Natural killer cell treated with Interleukin-12 subunit alpha and Interleukin-12 subunit beta and Interleukin-15 and Interleukin-18, amount 100 ng/mL, for 72 hours (primary cell): ENCODE results near the gene KLHL20. TPM values are rescaled to one million over a fixed set of nuclear protein-coding genes. Genes with fewer than 3 reads are reported as not detected.
"Not testable (repeated sequence)": the region's sequence is repeated elsewhere in the genome, so short reads cannot be mapped to it uniquely, and the experiment has no call there.

ENCODE experiments used
- ATAC-seq, 2 donors: fragments of 150-1000 bp; cut with Tn5 transposase in 1 of 2; sonication (Bioruptor Pico), chemical (Tn5 transposase) in 1 of 2; 2 replicates each; pipeline ENCODE4 v1.10.0; 2021
- DNase-seq: peaks from one replicate; pipeline ENCODE4 v3.0.0; 2022; ENCODE audit warnings: low spot score
- H3K27ac Mint-ChIP-seq, 2 donors: 1 replicate in 1 of 2; 2 replicates in 1 of 2; pipeline ENCODE4 v1.8.0; 2022; ENCODE audit warnings: mixed read lengths in 2 of 2, mild to moderate bottlenecking in 1 of 2, moderate library complexity in 1 of 2
- H3K27me3 Mint-ChIP-seq, 2 donors: 1 replicate in 1 of 2; 2 replicates in 1 of 2; pipeline ENCODE4 v1.8.0; 2022; ENCODE audit warnings: mixed read lengths in 2 of 2
- H3K36me3 Mint-ChIP-seq: one replicate; pipeline ENCODE4 v1.8.0; 2022; ENCODE audit warnings: mixed read lengths
- H3K4me1 Mint-ChIP-seq, 2 donors: 1 replicate in 1 of 2; 2 replicates in 1 of 2; pipeline ENCODE4 v1.8.0; 2022; ENCODE audit warnings: low read depth in 2 of 2, mixed read lengths in 2 of 2, mild to moderate bottlenecking in 1 of 2
- H3K4me3 Mint-ChIP-seq: one replicate; pipeline ENCODE4 v1.8.0; 2022; ENCODE audit warnings: mixed read lengths
- H3K9me3 Mint-ChIP-seq: 2 replicates; pipeline ENCODE4 v1.8.0; 2022; ENCODE audit warnings: mixed read lengths
- total RNA-seq, 2 donors: library from RNA; stranded (reverse); gene quantifications; one replicate each; pipeline ENCODE4 v1.2.3, GENCODE V29; 2022

The KLHL20 gene
- total RNA-seq, 2 donors from 2014 or later, result 23.6 to 32.5 TPM

- Mint-ChIP-seq H3K9me3 (no peaks in the 10 kb centered on the region), H3K27ac (peak overlapping the region; percentile 89 to 90), H3K4me3 (peak overlapping the region; percentile 93), H3K27me3 (peaks cover 19 to 25% of the 10 kb centered on the region in 2 donors), H3K4me1 (peaks cover 10 to 24% of the 10 kb centered on the region in 2 donors), H3K36me3 (no peaks in the 10 kb centered on the region)
- DNase-seq (no peak), ATAC-seq (no peak)
These were observed 381 bp upstream of the KLHL20 start for GRCh38 chr1:173714441-173714758.

GRCh38 chr1:173715538-173715844 is 710 bp downstream of the KLHL20 start:
- Mint-ChIP-seq H3K4me3 (peak overlapping the region; percentile 93), H3K36me3 (peaks cover 4% of the 10 kb centered on the region), H3K4me1 (peaks cover 15 to 28% of the 10 kb centered on the region in 2 donors), H3K9me3 (no peaks in the 10 kb centered on the region), H3K27ac (peak overlapping the region; percentile 89 to 90), H3K27me3 (peaks cover 13 to 19% of the 10 kb centered on the region in 2 donors)
- DNase-seq (no peak), ATAC-seq (no peak)

DNA sequence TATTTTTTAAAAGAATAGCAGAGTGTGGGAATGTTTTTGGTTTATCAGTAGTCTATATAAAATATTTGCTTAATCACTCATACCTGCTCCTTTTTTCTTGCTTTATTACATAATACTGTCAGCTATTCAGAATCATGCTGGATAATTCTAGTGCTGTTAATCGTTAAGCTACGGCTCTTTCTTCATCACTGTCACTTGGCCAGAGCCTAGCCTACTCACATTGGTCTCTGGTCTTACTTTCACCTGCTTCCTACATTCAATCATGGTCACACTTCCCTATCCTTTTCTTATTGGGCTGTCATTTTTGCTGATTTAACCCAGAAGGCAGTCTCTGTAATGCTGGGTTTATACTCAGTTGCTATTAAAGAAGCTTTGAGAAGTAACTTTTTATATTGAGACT is 2.5 kb downstream of the KLHL20 start:
- ATAC-seq, result no peak
- H3K4me3 Mint-ChIP-seq, result peak overlapping the region; percentile 48
- peaks cover 4% of the 10 kb centered on the region for H3K36me3 Mint-ChIP-seq
- H3K9me3 Mint-ChIP-seq, result no peaks in the 10 kb centered on the region
- peaks cover 18 to 34% of the 10 kb centered on the region in 2 donors for H3K4me1 Mint-ChIP-seq
- no peak overlapping the region for H3K27ac Mint-ChIP-seq
- H3K27me3 Mint-ChIP-seq, result peaks cover 1 to 3% of the 10 kb centered on the region in 2 donors
- DNase-seq, result no peak

DNA sequence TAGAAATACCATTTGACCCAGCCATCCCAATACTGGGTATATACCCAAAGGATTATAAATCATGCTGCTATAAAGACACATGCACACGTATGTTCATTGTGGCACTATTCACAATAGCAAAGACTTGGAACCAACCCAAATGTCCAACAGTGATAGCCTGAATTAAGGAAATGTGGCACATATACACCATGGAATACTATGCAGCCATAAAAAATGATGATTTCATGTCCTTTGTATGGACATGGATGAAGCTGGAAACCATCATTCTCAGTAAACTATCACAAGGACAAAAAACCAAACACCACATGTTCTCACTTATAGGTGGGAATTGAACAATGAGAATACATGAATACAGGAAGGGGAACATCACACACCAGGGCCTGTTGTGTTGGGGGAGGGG is 16.6 kb downstream of the KLHL20 start:
- not testable (repeated sequence) for H3K27ac Mint-ChIP-seq, H3K27me3 Mint-ChIP-seq, H3K4me1 Mint-ChIP-seq, H3K4me3 Mint-ChIP-seq, ATAC-seq, H3K9me3 Mint-ChIP-seq, DNase-seq
- H3K36me3 Mint-ChIP-seq, result peaks cover 25% of the 10 kb centered on the region

- no peak for ATAC-seq
- Mint-ChIP-seq H3K4me3 (no peak overlapping the region), H3K27me3 (no peaks in the 10 kb centered on the region), H3K9me3 (no peaks in the 10 kb centered on the region), H3K4me1 (peaks cover 20 to 22% of the 10 kb centered on the region in 2 donors), H3K36me3 (peaks cover 25% of the 10 kb centered on the region), H3K27ac (no peak overlapping the region)
- no peak for DNase-seq
These were observed 19.1 kb downstream of the KLHL20 start for GRCh38 chr1:173733912-173734311.

DNA sequence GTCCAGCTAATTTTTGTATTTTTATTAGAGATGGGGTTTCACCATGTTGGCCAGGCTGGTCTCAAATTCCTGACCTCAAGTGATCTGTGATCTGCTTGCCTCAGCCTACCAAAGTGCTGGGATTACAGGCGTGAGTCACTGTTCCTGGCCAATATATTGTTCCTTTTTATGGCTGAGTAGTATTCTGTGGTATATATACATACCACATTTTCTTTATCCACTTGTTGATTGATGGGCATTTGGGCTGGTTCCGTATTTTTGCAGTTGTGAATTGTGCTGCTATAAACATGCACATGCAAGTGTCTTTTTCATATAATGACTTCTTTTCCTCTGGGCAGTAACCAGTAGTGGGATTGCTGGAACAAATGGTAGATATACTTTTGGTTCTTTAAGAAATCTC is 21.3 kb downstream of the KLHL20 start:
- not testable (repeated sequence) for H3K27me3 Mint-ChIP-seq, H3K9me3 Mint-ChIP-seq, ATAC-seq, H3K4me3 Mint-ChIP-seq, DNase-seq, H3K27ac Mint-ChIP-seq
- H3K4me1 Mint-ChIP-seq, result peaks cover 35 to 36% of the 10 kb centered on the region in 2 donors
- H3K36me3 Mint-ChIP-seq, result peaks cover 24% of the 10 kb centered on the region

DNA sequence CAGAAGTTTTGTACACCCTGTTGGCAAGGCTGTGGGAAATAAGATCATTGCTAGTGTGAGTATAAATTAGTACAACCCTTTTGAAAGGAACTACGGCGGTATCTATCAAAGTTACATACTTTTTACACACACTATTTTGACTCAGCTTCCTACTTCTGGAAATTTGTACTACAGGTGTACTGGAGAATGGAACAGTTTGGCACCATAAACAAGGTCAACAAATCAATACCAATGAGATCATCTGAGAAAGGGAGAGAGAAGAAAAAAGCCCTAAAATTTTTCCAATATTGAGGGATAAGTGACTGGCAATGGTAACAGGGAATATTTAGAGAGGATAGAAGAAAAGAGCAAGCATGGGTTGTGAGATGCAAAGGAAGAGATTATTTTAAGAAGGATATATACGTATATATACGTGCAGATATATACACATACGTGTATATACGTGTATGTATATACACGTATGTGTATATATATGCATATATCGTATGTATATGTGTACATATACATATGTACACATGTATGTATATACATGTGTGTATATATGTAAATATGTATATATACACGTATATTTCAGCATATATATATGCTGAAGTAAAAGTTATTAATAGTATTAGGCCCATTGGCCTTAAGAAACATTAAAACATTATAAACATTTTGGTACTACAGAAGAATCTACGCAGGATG is 27.6 kb downstream of the KLHL20 start:
- no peak for DNase-seq
- Mint-ChIP-seq H3K36me3 (peaks cover 18% of the 10 kb centered on the region), H3K27ac (no peak overlapping the region), H3K27me3 (no peaks in the 10 kb centered on the region), H3K4me1 (peaks cover 33 to 48% of the 10 kb centered on the region in 2 donors), H3K9me3 (no peaks in the 10 kb centered on the region), H3K4me3 (no peak overlapping the region)
- ATAC-seq, result no peak

GRCh38 chr1:173744651-173745050 is 29.9 kb downstream of the KLHL20 start:
- no peaks in the 10 kb centered on the region for H3K9me3 Mint-ChIP-seq
- H3K4me3 Mint-ChIP-seq, result no peak overlapping the region
- no peak for DNase-seq
- H3K27me3 Mint-ChIP-seq, result no peaks in the 10 kb centered on the region
- H3K4me1 Mint-ChIP-seq, result peaks cover 15 to 27% of the 10 kb centered on the region in 2 donors
- no peak overlapping the region for H3K27ac Mint-ChIP-seq
- peaks cover 11% of the 10 kb centered on the region for H3K36me3 Mint-ChIP-seq
- ATAC-seq, result no peak

- Mint-ChIP-seq H3K27me3 (no peaks in the 10 kb centered on the region), H3K9me3 (no peaks in the 10 kb centered on the region), H3K36me3 (no peaks in the 10 kb centered on the region), H3K4me3 (no peak overlapping the region), H3K4me1 (peaks cover 7 to 9% of the 10 kb centered on the region in 2 donors), H3K27ac (no peak overlapping the region)
- DNase-seq (no peak), ATAC-seq (no peak)
These were observed 34.4 kb downstream of the KLHL20 start for GRCh38 chr1:173749137-173749536.

- Mint-ChIP-seq H3K27ac (no peak overlapping the region), H3K36me3 (peaks cover 10% of the 10 kb centered on the region), H3K9me3 (no peaks in the 10 kb centered on the region), H3K4me3 (no peak overlapping the region), H3K4me1 (peaks cover 0 to 2% of the 10 kb centered on the region in 2 donors), H3K27me3 (no peaks in the 10 kb centered on the region)
- DNase-seq (no peak), ATAC-seq (no peak)
These were observed 39.0 kb downstream of the KLHL20 start for GRCh38 chr1:173753830-173754229.

- Mint-ChIP-seq H3K4me3 (no peak overlapping the region), H3K9me3 (peaks cover 6% of the 10 kb centered on the region), H3K4me1 (peaks cover 7 to 10% of the 10 kb centered on the region in 2 donors), H3K36me3 (peaks cover 46% of the 10 kb centered on the region), H3K27ac (no peak overlapping the region), H3K27me3 (no peaks in the 10 kb centered on the region)
- no peak for DNase-seq
- ATAC-seq, result no peak
These were observed 42.9 kb downstream of the KLHL20 start for GRCh38 chr1:173757666-173758065.

DNA sequence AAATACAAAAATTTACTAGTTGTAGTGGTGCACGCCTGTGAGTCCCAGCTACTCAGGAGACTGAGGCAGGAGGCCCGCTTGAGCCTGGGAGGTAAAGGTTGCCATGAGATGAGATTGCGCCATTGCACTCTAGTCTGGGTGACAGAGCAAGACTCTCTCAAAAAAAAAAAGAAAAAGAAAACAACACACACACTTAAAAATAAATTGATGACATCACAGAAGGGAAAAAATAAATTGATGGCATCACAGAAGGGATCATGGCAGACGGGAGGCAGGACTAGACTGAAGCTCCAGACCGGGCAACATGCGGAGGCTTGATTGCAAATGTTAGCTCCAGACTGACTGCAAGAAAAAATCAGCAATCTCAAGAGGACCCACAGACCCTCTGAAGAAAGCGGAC is 43.3 kb downstream of the KLHL20 start:
- peaks cover 7 to 10% of the 10 kb centered on the region in 2 donors for H3K4me1 Mint-ChIP-seq
- H3K36me3 Mint-ChIP-seq, result peaks cover 51% of the 10 kb centered on the region
- H3K27ac Mint-ChIP-seq, result no peak overlapping the region
- peaks cover 6% of the 10 kb centered on the region for H3K9me3 Mint-ChIP-seq
- ATAC-seq (no peak), DNase-seq (no peak)
- H3K27me3 Mint-ChIP-seq, result no peaks in the 10 kb centered on the region
- no peak overlapping the region for H3K4me3 Mint-ChIP-seq

DNA sequence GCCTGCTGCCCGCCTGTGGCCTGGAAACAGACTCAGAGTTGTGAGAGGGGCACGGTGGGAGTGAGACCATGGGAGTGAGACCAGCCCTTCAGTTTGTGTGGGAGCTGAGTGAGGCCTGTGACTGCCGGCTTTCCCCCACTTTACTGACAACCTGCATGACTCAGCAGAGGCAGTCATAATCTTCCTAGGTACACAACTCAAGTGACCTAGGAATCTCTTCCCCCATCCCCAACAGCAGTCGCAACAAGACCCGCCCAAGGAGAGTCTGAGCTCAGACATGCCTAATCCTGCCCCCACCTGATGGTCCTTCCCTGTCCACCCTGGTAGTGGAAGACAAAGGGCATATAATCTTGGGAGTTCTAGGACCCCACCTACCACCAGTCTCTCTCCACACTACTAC is 44.2 kb downstream of the KLHL20 start:
- no peak for ATAC-seq
- H3K27me3 Mint-ChIP-seq, result no peaks in the 10 kb centered on the region
- peaks cover 8% of the 10 kb centered on the region for H3K9me3 Mint-ChIP-seq
- no peak overlapping the region for H3K4me3 Mint-ChIP-seq
- H3K4me1 Mint-ChIP-seq, result peaks cover 7 to 10% of the 10 kb centered on the region in 2 donors
- H3K36me3 Mint-ChIP-seq, result peaks cover 59% of the 10 kb centered on the region
- DNase-seq, result no peak
- no peak overlapping the region for H3K27ac Mint-ChIP-seq

DNA sequence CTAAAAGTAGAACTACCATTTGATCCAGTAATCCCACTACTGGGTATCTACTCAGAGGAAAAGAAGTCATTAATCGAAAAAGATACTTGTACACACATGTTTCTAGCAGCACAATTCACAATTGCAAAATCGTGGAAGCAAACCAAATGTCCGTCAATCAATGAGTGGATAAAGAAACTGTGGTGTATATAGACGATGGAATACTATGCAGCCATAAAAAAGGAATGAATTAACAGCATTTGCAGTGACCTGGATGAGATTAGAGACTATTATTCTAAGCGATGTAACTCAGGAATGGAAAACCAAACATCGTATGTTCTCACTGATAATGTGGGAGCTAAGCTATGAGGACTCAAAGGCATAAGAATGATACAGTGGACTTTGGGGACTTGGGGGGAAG is 49.5 kb downstream of the KLHL20 start:
- H3K27me3 Mint-ChIP-seq, DNase-seq, H3K4me1 Mint-ChIP-seq, H3K27ac Mint-ChIP-seq, H3K4me3 Mint-ChIP-seq, ATAC-seq: not testable (repeated sequence)
- Mint-ChIP-seq H3K36me3 (peaks cover 64% of the 10 kb centered on the region), H3K9me3 (peaks cover 11% of the 10 kb centered on the region)

GRCh38 chr1:173768206-173768605 is 53.4 kb downstream of the KLHL20 start:
- DNase-seq (no peak), ATAC-seq (no peak)
- Mint-ChIP-seq H3K36me3 (peaks cover 25% of the 10 kb centered on the region), H3K27ac (no peak overlapping the region), H3K9me3 (peaks cover 5% of the 10 kb centered on the region), H3K27me3 (no peaks in the 10 kb centered on the region), H3K4me3 (no peak overlapping the region), H3K4me1 (peaks cover 0 to 4% of the 10 kb centered on the region in 2 donors)
